SH-SY5Y (cell line): ENCODE results near the gene ARF1.

Experiments
- GATA2 ChIP-seq: IDR thresholded peaks from 2 replicates; pipeline ENCODE4 v1.6.1; 2011; ENCODE audit warnings: mild to moderate bottlenecking, low read depth, low read length
- GATA3 ChIP-seq: IDR thresholded peaks from 2 replicates; pipeline ENCODE4 v1.6.1; 2011; ENCODE audit warnings: low read depth, mild to moderate bottlenecking, low read length, moderate library complexity

The ARF1 gene

GRCh38 chr1:228062085-228062791 is 20.3 kb upstream of the ARF1 start:
- TF ChIP-seq GATA3, result no peak
- TF ChIP-seq GATA2, result no peak

- no peak for TF ChIP-seq GATA3
- TF ChIP-seq GATA2, result no peak
Measured at GRCh38 chr1:228062812-228063211, 19.7 kb upstream of the ARF1 start.

DNA sequence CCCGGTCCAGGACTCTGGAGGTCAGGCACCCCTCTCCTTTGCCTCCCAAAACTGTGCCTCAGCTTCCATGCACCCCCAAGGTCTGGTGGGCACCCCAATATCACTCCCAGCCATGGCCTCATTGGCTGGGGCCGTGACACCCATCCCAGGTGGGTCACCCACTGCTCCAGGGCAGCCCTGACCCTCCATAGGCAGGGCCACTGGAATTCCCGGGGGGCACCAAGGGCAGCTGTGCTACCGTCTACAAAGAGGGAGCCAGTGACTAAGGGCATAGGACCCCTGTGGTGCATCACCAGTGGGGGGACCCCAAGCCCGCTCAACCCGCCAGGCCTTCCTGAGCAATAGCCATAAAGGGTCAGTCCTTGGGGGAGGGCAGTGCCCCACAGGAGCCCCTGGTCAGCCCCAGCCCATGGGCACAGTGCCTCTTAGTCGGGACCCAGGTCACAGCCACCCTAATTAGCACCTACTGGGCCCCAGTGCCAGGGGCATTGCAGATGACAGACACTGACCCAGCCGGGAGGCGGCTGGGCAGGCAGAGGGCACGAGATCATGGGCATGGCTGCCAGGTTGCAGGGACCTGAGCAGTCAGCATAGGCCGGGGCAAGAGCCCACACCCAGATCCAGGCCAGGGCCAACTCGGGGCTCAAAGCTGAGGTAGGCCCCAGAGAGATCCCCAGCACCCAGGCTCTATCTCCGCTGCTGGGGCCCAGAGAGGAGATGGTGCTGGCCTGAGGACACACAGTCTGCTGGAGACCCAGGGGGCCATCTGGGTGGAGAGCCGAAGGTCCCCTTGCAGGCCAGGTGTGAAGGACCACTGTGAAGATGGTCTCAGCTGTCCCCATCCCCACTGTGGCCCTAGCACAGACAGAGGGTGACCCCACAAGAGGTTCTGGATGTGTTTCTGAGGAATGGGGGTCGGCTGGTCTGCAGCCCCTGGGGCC is 19.0 kb upstream of the ARF1 start:
- no peak for TF ChIP-seq GATA2
- no peak for TF ChIP-seq GATA3

DNA sequence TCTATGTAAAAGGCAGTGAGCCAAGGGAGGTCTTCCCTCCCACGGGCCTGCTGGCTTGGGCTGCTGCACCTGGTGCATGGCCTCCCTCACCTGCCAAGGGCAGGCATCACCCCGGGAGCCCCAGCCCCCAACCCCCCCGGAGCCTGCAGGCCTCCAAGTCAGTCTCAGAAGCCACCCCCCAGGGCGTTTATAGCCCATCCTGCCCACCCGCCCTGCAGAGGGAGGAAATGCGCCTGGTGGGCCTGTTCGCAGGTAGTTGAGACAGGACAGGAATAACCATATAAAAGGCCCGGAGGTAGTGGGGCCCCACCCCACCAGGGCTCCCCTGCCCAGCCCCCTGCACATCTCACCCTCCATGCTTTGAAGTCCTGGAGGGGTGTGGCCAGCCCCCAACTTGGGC is 18.2 kb upstream of the ARF1 start:
- no peak for TF ChIP-seq GATA3
- TF ChIP-seq GATA2, result no peak

GRCh38 chr1:228064741-228065542 is 17.6 kb upstream of the ARF1 start:
- no peak for TF ChIP-seq GATA2
- TF ChIP-seq GATA3, result no peak

- TF ChIP-seq GATA3 (no peak), GATA2 (no peak)
Measured at GRCh38 chr1:228065543-228066347, 16.8 kb upstream of the ARF1 start.

DNA sequence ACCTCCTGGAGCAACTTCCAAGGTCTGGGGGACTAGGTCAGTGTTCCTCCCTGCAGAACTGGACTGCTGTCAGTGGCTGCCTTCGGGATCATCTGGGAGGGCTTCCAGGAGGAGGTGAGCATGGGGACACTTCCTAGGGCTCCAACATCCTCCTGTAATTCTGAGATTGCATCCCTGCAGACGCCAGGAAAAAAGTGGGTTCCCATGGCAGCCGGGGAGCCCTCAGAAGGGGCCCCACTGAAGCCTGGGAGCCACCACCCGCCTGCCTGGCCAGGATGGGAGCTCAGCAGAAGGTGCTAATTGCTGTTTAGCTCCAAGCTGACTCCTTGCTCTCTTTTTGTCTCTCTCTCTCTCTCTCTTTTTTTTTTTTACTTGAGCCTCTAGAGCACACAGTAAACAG is 16.1 kb upstream of the ARF1 start:
- TF ChIP-seq GATA2, result no peak
- TF ChIP-seq GATA3, result no peak

- TF ChIP-seq GATA2, result no peak
- TF ChIP-seq GATA3, result no peak
Measured at GRCh38 chr1:228066891-228067654, 15.4 kb upstream of the ARF1 start.

DNA sequence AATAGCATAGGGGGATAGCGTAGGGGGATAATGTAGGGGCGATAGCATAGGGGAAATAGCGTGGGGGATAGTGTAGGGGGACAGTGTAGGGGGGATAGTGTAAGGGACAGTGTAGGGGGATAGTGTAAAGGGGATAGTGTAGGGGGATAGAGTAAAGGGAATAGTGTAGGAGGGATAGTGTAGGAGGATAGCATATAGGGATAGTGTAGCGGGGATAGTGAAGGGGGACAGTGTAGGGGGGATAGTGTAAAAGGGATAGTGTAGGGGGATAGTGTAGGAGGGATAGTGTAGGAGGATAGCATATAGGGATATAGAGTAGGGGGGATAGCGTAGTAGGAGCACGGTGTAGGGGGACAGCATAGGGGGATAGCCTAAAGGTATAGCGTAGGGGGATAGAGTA is 14.1 kb upstream of the ARF1 start:
- TF ChIP-seq GATA3 (no peak), GATA2 (no peak)

DNA sequence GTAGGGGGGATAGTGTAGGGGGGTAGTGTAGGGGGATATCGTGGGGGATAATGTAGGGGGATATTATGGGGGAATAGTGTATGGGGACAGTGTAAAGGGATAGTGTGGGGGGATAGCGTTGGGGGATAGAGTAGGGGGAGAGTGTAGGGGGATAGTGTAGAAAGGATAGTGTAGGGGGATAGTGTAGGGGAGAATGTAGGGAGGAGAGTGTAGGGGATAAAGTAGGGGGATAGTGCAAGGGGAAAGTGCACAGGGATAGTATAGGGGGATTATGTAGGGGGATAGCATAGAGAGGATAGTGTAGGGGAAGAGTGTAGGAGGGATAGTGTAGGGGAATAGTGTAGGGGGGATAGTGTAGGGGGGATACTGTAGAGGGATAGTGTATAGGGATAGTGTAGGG is 12.3 kb upstream of the ARF1 start:
- no peak for TF ChIP-seq GATA2
- TF ChIP-seq GATA3, result no peak

- TF ChIP-seq GATA2 (no peak), GATA3 (no peak)
Measured at GRCh38 chr1:228070851-228071250, 11.7 kb upstream of the ARF1 start.

- TF ChIP-seq GATA3, result no peak
- TF ChIP-seq GATA2, result no peak
Measured at GRCh38 chr1:228071839-228072657, 10.5 kb upstream of the ARF1 start.
